ENCODE results near the gene LRIG3. TPM values are rescaled to one million over a fixed set of nuclear protein-coding genes. Genes with fewer than 3 reads are reported as not detected.

Gene LRIG3
- total RNA-seq, 1 donor from 2014 or later, result 51.4 TPM

- TF ChIP-seq, protein P1, sequence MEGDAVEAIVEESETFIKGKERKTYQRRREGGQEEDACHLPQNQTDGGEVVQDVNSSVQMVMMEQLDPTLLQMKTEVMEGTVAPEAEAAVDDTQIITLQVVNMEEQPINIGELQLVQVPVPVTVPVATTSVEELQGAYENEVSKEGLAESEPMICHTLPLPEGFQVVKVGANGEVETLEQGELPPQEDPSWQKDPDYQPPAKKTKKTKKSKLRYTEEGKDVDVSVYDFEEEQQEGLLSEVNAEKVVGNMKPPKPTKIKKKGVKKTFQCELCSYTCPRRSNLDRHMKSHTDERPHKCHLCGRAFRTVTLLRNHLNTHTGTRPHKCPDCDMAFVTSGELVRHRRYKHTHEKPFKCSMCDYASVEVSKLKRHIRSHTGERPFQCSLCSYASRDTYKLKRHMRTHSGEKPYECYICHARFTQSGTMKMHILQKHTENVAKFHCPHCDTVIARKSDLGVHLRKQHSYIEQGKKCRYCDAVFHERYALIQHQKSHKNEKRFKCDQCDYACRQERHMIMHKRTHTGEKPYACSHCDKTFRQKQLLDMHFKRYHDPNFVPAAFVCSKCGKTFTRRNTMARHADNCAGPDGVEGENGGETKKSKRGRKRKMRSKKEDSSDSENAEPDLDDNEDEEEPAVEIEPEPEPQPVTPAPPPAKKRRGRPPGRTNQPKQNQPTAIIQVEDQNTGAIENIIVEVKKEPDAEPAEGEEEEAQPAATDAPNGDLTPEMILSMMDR (conservative IDR thresholded peaks at IDR 0.05), result no peak
- Mint-ChIP-seq H3K4me1 (ENCODE audit: unreplicated experiment) (peaks cover 35% of the 10 kb centered on the region), H3K27me3 (no peaks in the 10 kb centered on the region), H3K27ac (no peak overlapping the region), H3K4me3 (no peak overlapping the region), H3K36me3 (peaks cover 49% of the 10 kb centered on the region), H3K9me3 (no peaks in the 10 kb centered on the region)
- DNase-seq (ENCODE audit: extremely low spot score, unreplicated experiment), result no peak
Observed at GRCh38 chr12:58889557-58889956, 30.7 kb downstream of the LRIG3 start.

- no peaks in the 10 kb centered on the region for H3K9me3 Mint-ChIP-seq
- H3K4me3 Mint-ChIP-seq, result no peak overlapping the region
- no peaks in the 10 kb centered on the region for H3K27me3 Mint-ChIP-seq
- DNase-seq (ENCODE audit: extremely low spot score, unreplicated experiment), result no peak
- peaks cover 26% of the 10 kb centered on the region for H3K4me1 Mint-ChIP-seq (ENCODE audit: unreplicated experiment)
- H3K36me3 Mint-ChIP-seq, result peaks cover 60% of the 10 kb centered on the region
- no peak overlapping the region for H3K27ac Mint-ChIP-seq
- TF ChIP-seq, protein P1 (conservative IDR thresholded peaks at IDR 0.05), result no peak
Observed at GRCh38 chr12:58888131-58888783, 32.0 kb downstream of the LRIG3 start.

DNA sequence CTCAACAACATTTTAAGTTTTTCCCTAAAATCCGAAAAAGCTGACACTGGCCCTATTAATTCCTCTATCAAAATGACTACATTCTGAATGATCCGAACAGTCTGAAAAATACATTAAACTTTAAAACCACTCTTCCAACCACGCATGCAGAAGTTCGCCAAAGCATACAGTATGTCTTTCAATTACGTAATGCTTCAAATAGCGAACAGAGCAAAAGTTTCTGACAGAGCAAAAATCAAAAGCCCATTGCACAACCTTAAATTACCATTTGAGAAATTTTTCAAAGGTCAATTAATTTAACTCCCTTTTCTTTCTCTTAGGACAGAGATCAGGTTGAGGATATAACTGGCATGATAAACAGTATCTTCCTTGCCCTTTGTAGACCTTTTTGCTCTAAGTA is 33.2 kb downstream of the LRIG3 start:
- Mint-ChIP-seq H3K4me3 (no peak overlapping the region), H3K27me3 (no peaks in the 10 kb centered on the region), H3K36me3 (peaks cover 61% of the 10 kb centered on the region), H3K4me1 (ENCODE audit: unreplicated experiment) (peaks cover 17% of the 10 kb centered on the region), H3K27ac (no peak overlapping the region), H3K9me3 (no peaks in the 10 kb centered on the region)
- no peak for DNase-seq (ENCODE audit: extremely low spot score, unreplicated experiment)
- TF ChIP-seq, protein P1 (conservative IDR thresholded peaks at IDR 0.05), result no peak

GRCh38 chr12:58886474-58886873 is 33.8 kb downstream of the LRIG3 start:
- no peaks in the 10 kb centered on the region for H3K9me3 Mint-ChIP-seq
- no peak overlapping the region for H3K27ac Mint-ChIP-seq
- H3K4me3 Mint-ChIP-seq, result no peak overlapping the region
- TF ChIP-seq, protein P1 (conservative IDR thresholded peaks at IDR 0.05), result no peak
- DNase-seq (ENCODE audit: extremely low spot score, unreplicated experiment), result no peak
- H3K36me3 Mint-ChIP-seq, result peaks cover 64% of the 10 kb centered on the region
- H3K27me3 Mint-ChIP-seq, result no peaks in the 10 kb centered on the region
- H3K4me1 Mint-ChIP-seq (ENCODE audit: unreplicated experiment), result peaks cover 14% of the 10 kb centered on the region

GRCh38 chr12:58884916-58885315 is 35.4 kb downstream of the LRIG3 start:
- H3K4me3 Mint-ChIP-seq, result no peak overlapping the region
- no peak for DNase-seq (ENCODE audit: extremely low spot score, unreplicated experiment)
- peaks cover 72% of the 10 kb centered on the region for H3K36me3 Mint-ChIP-seq
- H3K9me3 Mint-ChIP-seq, result no peaks in the 10 kb centered on the region
- TF ChIP-seq, protein P1 (conservative IDR thresholded peaks at IDR 0.05), result no peak
- H3K4me1 Mint-ChIP-seq (ENCODE audit: unreplicated experiment), result peaks cover 14% of the 10 kb centered on the region
- H3K27ac Mint-ChIP-seq, result no peak overlapping the region
- no peaks in the 10 kb centered on the region for H3K27me3 Mint-ChIP-seq
